PC-3 (cell line): ENCODE results near the gene SLC46A1. TPM values are rescaled to one million over a fixed set of nuclear protein-coding genes. Genes with fewer than 3 reads are reported as not detected.
A peak's percentile ranks its signal among the peaks of the same experiment; 100 is the strongest.
"Not testable (repeated sequence)": the region's sequence is repeated elsewhere in the genome, so short reads cannot be mapped to it uniquely, and the experiment has no call there.

Experiments used
- ATAC-seq: fragments of 200-7000 bp; cut with Tn5 transposase; 2 replicates; pipeline ENCODE4 v1.9.1; 2020; ENCODE audit warnings: mild to moderate bottlenecking, moderate library complexity
- BruUV-seq: library from RNA; stranded (reverse); fragments of 400-500 nt; replicated peaks from 2 replicates; lab custom pipeline; 2021; lab: Mats Ljungman, UMichigan
- CTCF ChIA-PET: fragments of 300-600 bp; sonication (Branson Sonifier 250); formaldehyde crosslinking; loops from one replicate; lab custom pipeline; 2022; ENCODE audit warnings: antibody characterized with exemption; lab: Charles Lee
- POLR2A ChIA-PET: fragments of 300-600 bp; sonication (Branson Sonifier 250); formaldehyde crosslinking; loops from one replicate; lab custom pipeline; 2022; ENCODE audit warnings: antibody characterized with exemption; ENCODE audit not compliant: unreplicated experiment; lab: Charles Lee
- DNase-seq: peaks from one replicate; pipeline ENCODE4 v3.0.0-alpha.2; 2015
- H2AFZ ChIP-seq: fragments of 300-600 bp; sonication (generic); 2 replicates; pipeline ENCODE4 v1.6.0; 2016; ENCODE audit warnings: antibody characterized with exemption, low read length
- H3F3A ChIP-seq: fragments of 300-600 bp; sonication (generic); one replicate; pipeline ENCODE4 v1.6.0; 2017; ENCODE audit warnings: antibody characterized with exemption, low read length, control low read depth, mild to moderate bottlenecking; ENCODE audit not compliant: unreplicated experiment
- H3K27ac ChIP-seq: fragments of 300-600 bp; sonication (generic); 2 replicates; pipeline ENCODE4 v1.5.1; 2016; ENCODE audit warnings: mild to moderate bottlenecking, low read length
- H3K27me3 ChIP-seq: fragments of 300-600 bp; sonication (generic); 2 replicates; pipeline ENCODE4 v1.6.1; 2016; ENCODE audit warnings: low read length, mixed read lengths
- H3K36me3 ChIP-seq: fragments of 300-600 bp; sonication (generic); 2 replicates; pipeline ENCODE4 v1.6.1; 2016; ENCODE audit warnings: low read depth, mixed run types, low read length, mixed read lengths
- H3K4me1 ChIP-seq: fragments of 300-600 bp; sonication (generic); 2 replicates; pipeline ENCODE4 v1.5.1; 2016; ENCODE audit warnings: low read length; ENCODE audit not compliant: insufficient read depth
- H3K4me2 ChIP-seq: fragments of 300-600 bp; sonication (generic); 2 replicates; pipeline ENCODE4 v1.6.0; 2016; ENCODE audit warnings: low read length
- H3K4me3 ChIP-seq: fragments of 300-600 bp; sonication (generic); 2 replicates; pipeline ENCODE4 v1.5.1; 2016; ENCODE audit warnings: mild to moderate bottlenecking, low read length, mixed read lengths
- H3K79me2 ChIP-seq: fragments of 300-600 bp; sonication (generic); 2 replicates; pipeline ENCODE4 v1.6.1; 2017; ENCODE audit warnings: low read length, mixed read lengths
- H3K9ac ChIP-seq: fragments of 300-600 bp; sonication (generic); 2 replicates; pipeline ENCODE4 v1.6.0; 2016; ENCODE audit warnings: mild to moderate bottlenecking, low read length
- H3K9me2 ChIP-seq: fragments of 300-600 bp; sonication (generic); replicated peaks from 2 replicates; pipeline ENCODE4 v1.6.1; 2016; ENCODE audit warnings: mixed run types, low read length, mixed read lengths
- H3K9me3 ChIP-seq: fragments of 300-600 bp; sonication (generic); 2 replicates; pipeline ENCODE4 v1.6.1; 2016; ENCODE audit warnings: low read length, mixed read lengths
- H4K20me1 ChIP-seq: fragments of 300-600 bp; sonication (generic); 2 replicates; pipeline ENCODE4 v1.6.1; 2016; ENCODE audit warnings: low read length, mixed read lengths
- EZH2 ChIP-seq: fragments of 300-600 bp; sonication (generic); IDR thresholded peaks from one replicate; pipeline ENCODE4 v1.6.1; 2017; ENCODE audit warnings: antibody characterized with exemption, mild to moderate bottlenecking, low read length; ENCODE audit not compliant: unreplicated experiment
- EZH2phosphoT487 ChIP-seq: fragments of 300-600 bp; sonication (generic); IDR thresholded peaks from 2 replicates; pipeline ENCODE4 v1.6.1; 2018; ENCODE audit warnings: mild to moderate bottlenecking, antibody characterized with exemption, low read length, borderline replicate concordance
- intact Hi-C: fragments of 100-400 bp; cut with micrococcal nuclease; formaldehyde crosslinking; loops from 2 replicates; pipeline ENCODE4 v1.9.0; 2023
- total RNA-seq: library from RNA; depleted of rRNA; stranded (reverse); fragments of >200 nt; gene quantifications from 2 replicates; pipeline ENCODE4 v1.2.3, GENCODE V29; 2014
- TF ChIP-seq, protein P1 (sequence below): fragments of 300-600 bp; sonication (generic); conservative IDR thresholded peaks from 2 replicates; pipeline ENCODE4 v1.5.1; 2017; ENCODE audit warnings: antibody characterized with exemption, low read depth, mild to moderate bottlenecking, low read length

The SLC46A1 gene
- total RNA-seq, 1 experiment from 2014 or later = 10.4 TPM

DNA sequence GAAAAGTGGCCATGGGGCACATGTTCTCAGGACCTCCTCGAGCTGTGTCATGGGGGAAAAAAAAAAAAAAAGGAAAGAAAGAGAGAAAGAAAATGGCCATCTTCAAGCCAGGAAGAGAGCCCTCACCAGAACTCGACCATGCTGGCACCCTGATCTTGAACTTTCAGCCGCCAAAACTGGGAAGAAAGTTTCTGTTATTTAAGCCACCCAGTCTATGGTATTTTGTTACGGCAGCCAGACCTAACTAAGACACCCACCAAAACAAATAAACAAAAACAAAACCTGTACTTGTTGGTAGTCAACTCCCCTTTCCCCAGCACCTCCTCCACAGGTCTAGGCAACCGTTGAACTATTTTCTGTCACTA is 41.4 kb upstream of the SLC46A1 start:
- H3K79me2 ChIP-seq = no peaks in the 10 kb centered on the region
- no peak overlapping the region for H3K4me3 ChIP-seq
- no peak overlapping the region for H3K9ac ChIP-seq
- no peak overlapping the region for H3K4me2 ChIP-seq
- H3K9me2 ChIP-seq = no peaks in the 10 kb centered on the region
- intact Hi-C loops = no loop called here
- no peak for ATAC-seq
- POLR2A ChIA-PET = no interaction called here
- no peak overlapping the region for H2AFZ ChIP-seq
- TF ChIP-seq, protein P1, sequence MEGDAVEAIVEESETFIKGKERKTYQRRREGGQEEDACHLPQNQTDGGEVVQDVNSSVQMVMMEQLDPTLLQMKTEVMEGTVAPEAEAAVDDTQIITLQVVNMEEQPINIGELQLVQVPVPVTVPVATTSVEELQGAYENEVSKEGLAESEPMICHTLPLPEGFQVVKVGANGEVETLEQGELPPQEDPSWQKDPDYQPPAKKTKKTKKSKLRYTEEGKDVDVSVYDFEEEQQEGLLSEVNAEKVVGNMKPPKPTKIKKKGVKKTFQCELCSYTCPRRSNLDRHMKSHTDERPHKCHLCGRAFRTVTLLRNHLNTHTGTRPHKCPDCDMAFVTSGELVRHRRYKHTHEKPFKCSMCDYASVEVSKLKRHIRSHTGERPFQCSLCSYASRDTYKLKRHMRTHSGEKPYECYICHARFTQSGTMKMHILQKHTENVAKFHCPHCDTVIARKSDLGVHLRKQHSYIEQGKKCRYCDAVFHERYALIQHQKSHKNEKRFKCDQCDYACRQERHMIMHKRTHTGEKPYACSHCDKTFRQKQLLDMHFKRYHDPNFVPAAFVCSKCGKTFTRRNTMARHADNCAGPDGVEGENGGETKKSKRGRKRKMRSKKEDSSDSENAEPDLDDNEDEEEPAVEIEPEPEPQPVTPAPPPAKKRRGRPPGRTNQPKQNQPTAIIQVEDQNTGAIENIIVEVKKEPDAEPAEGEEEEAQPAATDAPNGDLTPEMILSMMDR = no peak
- TF ChIP-seq EZH2phosphoT487 (no peak), EZH2 (no peak)
- BruUV-seq = no TSS peak
- H3K27ac ChIP-seq = no peak overlapping the region
- no peaks in the 10 kb centered on the region for H3F3A ChIP-seq
- no peaks in the 10 kb centered on the region for H4K20me1 ChIP-seq
- DNase-seq = no peak
- CTCF ChIA-PET = no interaction called here
- peaks cover 4% of the 10 kb centered on the region; the same call in 1 of the 2 replicates for H3K27me3 ChIP-seq
- no peaks in the 10 kb centered on the region for H3K36me3 ChIP-seq
- H3K9me3 ChIP-seq = no peaks in the 10 kb centered on the region
- H3K4me1 ChIP-seq = no peaks in the 10 kb centered on the region

DNA sequence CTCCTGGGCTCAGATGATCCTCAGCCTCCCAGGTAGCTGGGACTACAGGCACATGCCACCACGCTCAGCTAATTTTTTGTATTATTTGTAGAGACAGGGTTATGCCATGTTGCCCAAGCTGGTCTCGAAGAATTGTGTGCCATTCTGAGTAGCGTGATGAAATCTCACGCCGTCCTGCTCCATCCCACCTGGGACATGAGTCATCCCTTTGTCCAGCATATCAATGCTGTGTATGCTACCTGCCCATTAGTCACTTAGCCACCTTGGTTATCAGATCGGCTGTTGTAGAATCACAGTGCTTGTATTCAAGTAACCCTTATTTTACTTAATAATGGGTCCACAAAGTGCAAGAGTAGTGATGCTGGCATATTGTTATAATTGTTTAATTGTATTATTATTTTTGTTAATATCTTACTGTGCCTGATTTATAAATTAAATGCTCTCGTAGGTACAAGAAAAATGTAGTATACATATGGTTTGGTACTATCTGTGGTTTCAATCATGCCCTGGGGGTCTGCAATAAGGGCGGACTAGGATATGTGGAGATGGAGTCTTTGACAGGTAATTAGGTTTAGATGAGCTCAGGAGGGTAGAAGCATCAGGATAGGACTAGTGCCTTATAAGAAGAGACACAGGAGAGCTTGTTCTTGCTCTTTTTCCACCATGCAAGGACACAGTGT is 40.8 kb upstream of the SLC46A1 start:
- H3F3A ChIP-seq = no peaks in the 10 kb centered on the region
- no peak overlapping the region for H2AFZ ChIP-seq
- H3K4me3 ChIP-seq = no peak overlapping the region
- H3K4me1 ChIP-seq = no peaks in the 10 kb centered on the region
- ChIA-PET POLR2A (no interaction called here), CTCF (no interaction called here)
- H3K9me3 ChIP-seq = no peaks in the 10 kb centered on the region
- H4K20me1 ChIP-seq = no peaks in the 10 kb centered on the region
- intact Hi-C loops = no loop called here
- peaks cover 7% of the 10 kb centered on the region; the same call in 1 of the 2 replicates for H3K27me3 ChIP-seq
- H3K36me3 ChIP-seq = no peaks in the 10 kb centered on the region
- H3K9me2 ChIP-seq = no peaks in the 10 kb centered on the region
- TF ChIP-seq EZH2 = no peak
- TF ChIP-seq, protein P1 = no peak
- TF ChIP-seq EZH2phosphoT487 = no peak
- no peaks in the 10 kb centered on the region for H3K79me2 ChIP-seq
- no peak overlapping the region for H3K27ac ChIP-seq
- ATAC-seq = no peak
- BruUV-seq = no TSS peak
- peak; percentile 45 for DNase-seq
- no peak overlapping the region for H3K9ac ChIP-seq
- no peak overlapping the region for H3K4me2 ChIP-seq

DNA sequence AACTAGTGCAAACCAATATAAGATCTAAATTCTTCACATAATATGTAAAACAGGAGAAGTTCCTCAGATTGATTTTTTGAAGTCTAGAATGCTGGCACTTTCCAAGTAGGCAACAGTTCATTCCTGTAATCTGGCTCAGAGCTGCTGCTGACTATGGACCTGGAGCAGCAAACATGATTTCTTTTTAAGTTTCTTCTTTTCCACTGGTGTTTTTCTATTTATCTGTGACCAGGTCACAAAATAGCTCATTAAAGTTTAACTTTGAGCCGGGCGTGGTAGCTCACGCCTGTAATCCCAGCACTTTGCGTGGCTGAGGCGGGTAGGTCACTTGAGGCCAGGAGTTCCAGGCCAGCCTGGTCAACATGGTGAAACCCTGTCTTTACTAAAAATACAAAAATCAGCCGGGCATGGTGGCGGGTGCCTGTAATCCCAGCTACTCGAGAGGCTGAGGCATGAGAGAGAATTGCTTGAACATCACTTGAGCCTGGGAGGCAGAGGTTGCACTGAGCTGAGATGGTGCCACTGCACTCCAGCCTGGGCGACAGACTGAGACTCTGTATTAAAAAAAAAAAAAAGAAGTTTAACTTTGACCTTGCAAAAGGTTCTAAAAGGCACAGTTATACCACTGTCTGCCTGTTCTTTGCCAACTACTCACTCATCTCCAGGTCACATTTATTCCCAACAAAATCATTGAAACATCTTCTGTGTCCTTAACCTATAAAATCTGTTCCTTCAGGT is 38.1 kb upstream of the SLC46A1 start:
- Histone ChIP-seq H3K4me2 (no peak overlapping the region), H3K4me1 (no peaks in the 10 kb centered on the region), H3K27me3 (peaks cover 7% of the 10 kb centered on the region; the same call in 1 of the 2 replicates), H3F3A (no peaks in the 10 kb centered on the region), H3K27ac (no peak overlapping the region), H3K9me2 (no peaks in the 10 kb centered on the region), H3K79me2 (no peaks in the 10 kb centered on the region), H2AFZ (no peak overlapping the region), H3K9me3 (no peaks in the 10 kb centered on the region), H3K4me3 (no peak overlapping the region), H4K20me1 (no peaks in the 10 kb centered on the region), H3K9ac (no peak overlapping the region), H3K36me3 (no peaks in the 10 kb centered on the region)
- TF ChIP-seq, protein P1 = no peak
- TF ChIP-seq EZH2 (no peak), EZH2phosphoT487 (no peak)
- ChIA-PET CTCF (no interaction called here), POLR2A (interaction anchor here (0.6 kb wide), 1 partner anchor 108 kb away, joined by 3 read pairs; the partner anchor contains the start of gene TNFAIP1)
- intact Hi-C loops = no loop called here
- no TSS peak for BruUV-seq
- DNase-seq = no peak
- ATAC-seq = no peak

- H2AFZ ChIP-seq, H3K27ac ChIP-seq, POLR2A ChIA-PET, H3K4me3 ChIP-seq, DNase-seq, ATAC-seq, H3K9me2 ChIP-seq, H3K79me2 ChIP-seq, H4K20me1 ChIP-seq, BruUV-seq, H3K36me3 ChIP-seq, H3F3A ChIP-seq, H3K9me3 ChIP-seq, CTCF ChIA-PET, H3K4me2 ChIP-seq, H3K4me1 ChIP-seq, H3K9ac ChIP-seq, intact Hi-C loops: not testable (repeated sequence)
- H3K27me3 ChIP-seq = peaks cover 16% of the 10 kb centered on the region; the same call in 1 of the 2 replicates
These were observed 28.3 kb upstream of the SLC46A1 start for GRCh38 chr17:28434326-28434725.
